NB4 (cell line): ENCODE measurements around the gene ACOX2.

Experiments
- CTCF ChIP-seq: IDR thresholded peaks from one replicate; pipeline ENCODE4 v1.5.1; 2012; ENCODE audit warnings: low read depth, low read length
- POLR2A ChIP-seq: IDR thresholded peaks from 2 replicates; pipeline ENCODE4 v1.6.1; 2011; ENCODE audit warnings: mild to moderate bottlenecking; ENCODE audit not compliant: insufficient read length; ENCODE audit errors: extremely low read depth

GRCh38 chr3:58560771-58561311 lies 23.9 kb upstream of the ACOX2 start:
- TF ChIP-seq CTCF (peak; percentile 16), POLR2A (no peak)
